Limb (tissue), 2 donors: ENCODE data around the gene GRIK3.

ENCODE experiments used
- DNase-seq, 2 donors: peaks; one replicate each; pipeline ENCODE4 v3.0.0-alpha.2; 2016; ENCODE audit errors: extremely low spot score in 2 of 2

GRIK3 gene

DNA sequence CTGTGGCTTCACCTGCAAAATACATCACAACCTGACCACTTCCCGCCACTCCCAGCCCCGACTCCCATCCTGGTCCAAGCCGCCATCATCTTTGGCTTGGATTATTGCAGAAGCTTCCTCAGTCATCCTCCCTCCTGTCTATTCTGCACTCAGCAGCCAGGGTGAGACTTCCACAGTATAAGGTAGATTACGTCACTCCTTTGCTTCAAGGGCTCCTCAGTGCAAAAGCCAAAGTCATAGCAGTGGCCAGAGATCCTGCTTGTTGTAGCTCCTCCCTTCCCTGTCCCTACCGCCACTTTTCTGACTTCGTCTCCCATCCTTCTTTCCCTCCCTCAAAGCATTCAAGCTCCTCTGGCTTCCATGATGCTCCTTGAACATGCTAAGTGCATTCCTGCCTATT lies 152.8 kb downstream of the GRIK3 start:
- no peak for DNase-seq

DNA sequence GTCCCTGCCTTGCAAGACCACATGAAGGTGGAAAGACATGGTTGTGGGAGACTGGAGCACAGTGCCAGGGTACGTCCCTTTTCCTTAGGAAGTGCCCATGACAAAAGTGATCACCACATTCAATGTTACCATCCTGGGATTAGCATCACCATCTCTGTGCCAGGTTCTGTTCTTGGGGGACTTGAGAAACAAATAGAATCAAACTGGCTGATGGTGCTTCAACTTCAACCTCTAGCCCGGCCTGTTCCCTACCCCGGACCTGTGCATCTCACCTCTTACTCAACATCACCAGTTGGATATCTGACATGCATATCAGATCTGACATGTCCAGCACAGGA lies 153.3 kb downstream of the GRIK3 start:
- DNase-seq: no peak

DNA sequence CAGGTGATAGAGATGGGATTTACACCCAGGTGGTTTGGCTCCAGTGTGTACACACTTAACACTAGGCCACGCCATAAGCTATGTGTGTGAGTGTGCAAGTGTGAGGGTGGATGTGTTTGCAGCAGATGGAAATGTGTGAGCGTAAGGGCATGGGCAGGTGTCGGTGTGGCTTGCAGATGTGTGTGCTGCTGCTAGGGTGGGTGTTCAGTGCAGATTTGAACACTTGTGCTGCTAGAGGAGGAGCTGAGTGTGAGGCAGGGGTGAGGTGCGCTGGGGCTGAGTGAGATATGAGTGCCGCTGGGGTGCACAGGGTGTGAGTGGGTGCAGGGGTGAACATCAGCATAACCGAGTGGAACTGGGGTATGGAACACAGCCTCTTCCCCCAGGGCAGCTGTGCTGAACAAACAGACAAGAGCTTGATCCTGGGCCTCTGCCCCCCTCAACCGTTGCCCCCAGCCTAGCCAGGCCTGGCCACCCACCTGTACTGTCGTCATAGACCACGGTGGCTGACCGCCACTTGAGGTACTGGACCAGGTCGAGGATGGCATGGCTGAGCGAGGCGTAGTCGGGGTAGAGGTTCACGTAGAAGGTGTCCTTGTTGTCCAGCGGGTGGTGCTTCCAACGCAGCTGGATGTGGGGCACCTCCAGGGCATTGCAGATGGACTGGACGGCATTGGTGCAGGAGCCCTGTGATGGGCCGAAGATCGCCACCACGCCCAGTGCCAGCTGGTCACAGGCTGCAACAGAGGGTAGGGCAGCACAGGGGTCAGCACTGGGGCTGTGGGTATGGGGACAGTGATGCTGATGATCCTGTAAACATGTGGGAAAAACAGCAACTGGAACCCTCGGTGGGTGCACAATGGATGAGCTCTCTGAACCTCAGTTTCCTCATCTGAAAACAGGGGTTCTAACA lies 153.9 kb downstream of the GRIK3 start:
- DNase-seq: peak in 1 of 2 donors; percentile 4

DNA sequence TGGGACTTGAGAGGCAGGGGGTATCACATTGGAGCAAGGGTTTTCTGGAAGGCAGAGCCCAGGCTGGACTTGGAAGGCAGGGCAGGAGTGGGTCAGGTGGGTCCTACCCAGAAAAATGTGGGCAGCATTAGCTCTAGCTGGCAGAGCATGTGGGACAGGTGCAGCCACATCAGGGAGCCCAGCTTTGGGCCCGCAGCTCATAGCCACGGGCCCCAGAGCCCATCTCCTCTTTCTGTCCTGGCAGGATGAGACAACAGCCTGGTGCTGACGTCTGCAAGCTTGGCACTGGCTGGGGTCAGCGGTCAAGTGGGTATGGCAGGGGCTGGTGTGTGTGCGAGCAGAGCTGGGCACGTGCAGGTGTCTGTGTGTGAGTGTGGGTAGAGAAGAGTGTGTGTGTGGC lies 154.7 kb downstream of the GRIK3 start:
- DNase-seq: peak in 1 of 2 donors; percentile 7

DNA sequence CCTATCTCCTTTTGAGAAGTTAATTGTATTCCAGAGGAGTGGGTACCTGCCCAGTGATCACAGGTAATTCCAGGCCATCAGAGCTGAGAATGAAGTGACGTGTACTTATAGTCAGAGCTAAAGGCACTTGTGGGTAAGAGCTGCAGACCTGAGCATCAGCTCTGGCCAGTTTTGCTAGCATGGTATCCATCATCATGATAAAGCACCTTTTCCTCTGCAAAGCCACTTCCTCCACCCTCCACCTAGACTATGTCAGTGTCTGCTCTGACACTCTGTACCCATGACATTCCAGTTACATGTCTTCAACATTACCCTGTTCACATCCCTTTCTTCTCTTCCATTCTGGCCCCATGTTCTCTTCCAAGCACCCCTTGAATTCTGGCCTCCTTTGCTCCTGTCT lies 157.3 kb downstream of the GRIK3 start:
- DNase-seq: no peak

DNA sequence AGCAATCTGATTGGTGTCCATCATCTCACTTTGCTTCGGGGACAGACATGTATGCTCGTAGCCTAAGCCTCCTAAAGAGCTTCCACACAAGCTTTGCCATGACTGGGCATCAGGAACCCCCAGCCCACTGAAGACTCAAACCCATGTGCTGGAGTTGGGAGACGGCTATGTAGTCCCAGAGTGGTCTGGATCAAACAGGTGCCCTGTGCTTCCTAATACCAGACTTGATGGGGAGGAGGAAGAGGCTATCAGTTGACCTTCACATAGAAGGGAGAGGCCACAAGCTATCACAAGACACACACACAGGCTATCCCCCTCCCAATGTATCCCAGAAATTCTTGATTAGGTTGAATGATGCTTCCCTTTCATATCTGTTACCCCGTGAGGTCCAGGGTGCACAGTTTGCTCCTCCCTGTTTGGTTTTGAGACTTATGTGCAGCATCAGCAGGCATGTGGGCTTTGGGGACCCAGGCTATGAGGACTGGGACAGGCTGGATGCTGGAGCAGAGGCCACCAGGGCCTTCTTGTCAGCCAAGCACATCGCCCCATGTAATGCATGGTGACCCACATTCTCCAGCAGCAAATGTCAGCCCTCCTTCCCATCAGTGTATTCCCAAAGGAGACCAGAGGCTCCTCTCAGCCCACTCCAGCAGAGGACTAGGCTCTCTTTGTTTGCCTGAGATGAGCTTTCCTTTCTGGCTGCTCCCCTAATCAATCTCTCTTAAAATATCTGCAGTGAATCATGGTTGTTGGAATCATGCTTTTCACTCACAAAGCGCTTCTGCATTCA lies 159.8 kb downstream of the GRIK3 start:
- peak in 1 of 2 donors; percentile 11 for DNase-seq

DNA sequence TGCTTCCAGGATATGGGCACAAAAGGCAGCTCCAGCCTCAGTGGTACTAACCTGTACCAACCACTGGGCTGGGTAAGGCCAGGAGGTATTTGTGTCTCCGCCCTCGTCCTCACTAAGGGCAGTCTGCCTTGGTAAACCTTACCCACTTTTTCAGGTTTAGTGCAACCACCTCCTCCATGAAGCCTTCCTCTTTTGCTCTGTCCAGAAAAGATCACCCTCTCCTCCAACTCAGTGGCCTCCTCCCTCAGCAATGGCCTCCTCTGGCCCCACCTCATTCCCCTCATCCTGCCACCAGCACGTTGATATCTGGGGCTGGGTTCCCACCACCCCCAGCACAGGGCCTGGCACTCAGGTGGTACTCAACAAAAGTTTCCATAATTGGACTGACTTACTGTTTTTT lies 161.5 kb downstream of the GRIK3 start:
- DNase-seq: no peak

DNA sequence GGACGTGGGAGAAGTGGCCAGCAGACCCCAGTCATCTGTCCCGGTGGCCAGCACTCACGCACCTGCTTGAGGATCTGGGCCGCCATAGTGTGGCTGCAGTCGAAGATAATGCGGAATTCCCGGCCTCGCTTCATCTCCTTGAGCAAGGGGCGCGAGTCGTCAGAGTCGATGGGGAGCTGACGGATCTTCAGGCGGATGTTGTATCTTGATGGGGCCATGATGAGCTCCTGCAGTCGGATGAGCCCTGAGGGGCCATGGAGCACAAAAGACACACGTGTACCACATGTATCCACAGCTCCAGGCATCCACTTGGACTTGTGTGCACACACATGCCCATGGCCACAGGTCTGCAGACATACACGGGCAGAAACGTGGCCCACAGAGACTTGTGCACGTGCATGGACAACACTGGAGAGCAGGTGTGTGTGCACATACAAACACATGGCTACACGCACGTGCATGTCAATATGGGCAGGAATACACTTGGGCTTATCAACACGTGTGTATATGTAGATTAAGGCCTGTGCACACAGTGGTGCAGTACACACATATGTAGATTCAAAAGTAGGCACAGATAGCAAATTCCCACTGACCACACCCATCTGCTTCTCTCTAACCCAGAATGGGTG lies 162.1 kb downstream of the GRIK3 start:
- DNase-seq: no peak

DNA sequence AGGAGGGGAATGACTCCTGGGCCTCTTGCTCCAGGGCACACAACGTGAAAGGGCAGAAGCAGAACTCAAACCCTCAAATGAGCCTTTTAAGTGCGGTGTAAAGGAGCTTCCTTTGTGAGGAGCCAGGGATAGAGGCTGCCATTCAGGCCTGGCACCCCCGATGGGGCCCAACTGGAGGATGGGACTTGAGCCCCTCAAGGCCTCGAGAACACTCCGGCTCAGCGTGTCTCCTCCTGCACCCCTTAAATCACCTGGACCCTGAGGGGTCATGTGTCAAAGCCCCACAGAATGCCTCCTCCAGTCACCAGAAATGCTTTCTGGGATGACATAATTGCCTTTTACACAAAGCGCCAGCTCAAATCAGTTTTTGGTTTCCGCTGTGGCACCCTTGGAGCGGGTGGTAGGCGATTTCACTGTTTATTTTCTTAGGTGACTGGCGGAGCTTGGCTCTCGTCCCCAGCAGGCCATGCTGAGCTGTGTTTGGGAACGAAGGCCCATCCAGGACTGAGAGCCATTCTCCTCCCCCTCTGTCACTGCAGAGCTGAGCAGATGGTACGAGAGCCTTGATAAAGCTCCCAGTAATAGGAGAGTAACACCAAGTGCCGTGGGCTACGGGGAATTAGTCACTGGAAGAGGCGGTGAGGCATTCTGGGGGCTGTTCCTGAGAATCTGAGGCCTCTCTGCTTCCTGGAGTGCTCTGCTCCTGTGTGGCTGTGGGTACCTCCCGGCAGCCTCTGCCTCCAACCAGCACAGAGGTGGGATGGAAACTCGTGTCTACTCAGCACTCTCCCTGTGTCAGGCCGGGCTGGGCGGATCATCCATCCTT lies 163.0 kb downstream of the GRIK3 start:
- DNase-seq: no peak

DNA sequence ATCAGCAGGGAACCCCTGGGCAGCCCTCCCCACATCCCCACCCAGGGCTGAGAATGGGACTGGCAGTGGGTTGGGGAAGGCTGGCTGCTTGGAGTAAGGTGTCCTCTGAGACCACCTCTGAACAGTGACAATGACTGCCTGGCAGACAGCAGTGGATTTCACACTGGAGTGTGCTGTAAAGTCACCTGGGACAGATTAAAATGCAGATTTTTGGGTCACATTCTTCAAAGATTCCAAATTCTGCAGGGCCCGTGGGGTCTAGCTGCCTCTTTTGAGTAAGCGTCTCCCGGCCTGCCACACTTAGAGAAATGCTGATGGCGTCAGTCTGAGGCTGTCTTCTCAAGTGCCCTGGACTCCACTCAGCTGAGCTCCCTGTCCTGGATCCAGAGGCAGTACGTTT lies 164.5 kb downstream of the GRIK3 start:
- DNase-seq: no peak

DNA sequence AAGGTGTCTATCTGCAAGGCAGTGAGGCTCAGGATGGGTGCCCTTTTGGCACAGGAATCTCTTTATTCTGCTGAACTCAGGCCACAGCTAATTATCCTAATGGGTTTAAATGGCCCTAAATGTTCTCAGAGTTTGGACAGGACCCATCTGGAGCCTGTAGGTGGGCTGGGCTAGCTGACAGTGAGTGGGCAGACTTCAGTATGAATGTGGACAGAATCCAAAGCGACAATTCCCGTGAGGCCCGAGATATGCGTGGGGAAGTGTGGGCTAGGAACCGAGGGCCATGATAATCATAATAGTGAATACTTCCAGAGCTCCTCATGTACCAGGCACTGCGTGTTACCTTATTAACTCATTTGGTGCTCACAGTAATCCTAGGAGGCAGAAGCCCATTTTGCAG lies 165.3 kb downstream of the GRIK3 start:
- no peak for DNase-seq

DNA sequence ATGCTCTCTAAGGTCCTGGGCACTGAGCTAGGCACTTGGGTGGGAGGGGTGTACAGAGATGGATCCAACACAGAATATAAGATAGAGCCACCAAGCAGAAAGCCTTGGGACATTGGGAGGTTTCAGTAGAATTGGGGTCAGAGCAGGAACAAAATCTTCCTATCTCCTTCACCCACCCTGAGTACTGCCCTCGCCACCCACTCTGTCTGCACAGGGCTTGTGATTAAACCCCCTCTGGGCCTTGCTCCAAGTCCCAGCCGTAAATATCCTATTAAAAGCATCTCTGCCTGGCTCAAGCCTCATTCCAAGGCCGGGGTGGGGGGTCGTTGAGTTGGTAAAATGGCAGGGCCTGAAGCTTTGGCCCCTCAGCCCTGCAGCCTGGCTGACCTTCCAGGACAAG lies 166.7 kb downstream of the GRIK3 start:
- DNase-seq: no peak

DNA sequence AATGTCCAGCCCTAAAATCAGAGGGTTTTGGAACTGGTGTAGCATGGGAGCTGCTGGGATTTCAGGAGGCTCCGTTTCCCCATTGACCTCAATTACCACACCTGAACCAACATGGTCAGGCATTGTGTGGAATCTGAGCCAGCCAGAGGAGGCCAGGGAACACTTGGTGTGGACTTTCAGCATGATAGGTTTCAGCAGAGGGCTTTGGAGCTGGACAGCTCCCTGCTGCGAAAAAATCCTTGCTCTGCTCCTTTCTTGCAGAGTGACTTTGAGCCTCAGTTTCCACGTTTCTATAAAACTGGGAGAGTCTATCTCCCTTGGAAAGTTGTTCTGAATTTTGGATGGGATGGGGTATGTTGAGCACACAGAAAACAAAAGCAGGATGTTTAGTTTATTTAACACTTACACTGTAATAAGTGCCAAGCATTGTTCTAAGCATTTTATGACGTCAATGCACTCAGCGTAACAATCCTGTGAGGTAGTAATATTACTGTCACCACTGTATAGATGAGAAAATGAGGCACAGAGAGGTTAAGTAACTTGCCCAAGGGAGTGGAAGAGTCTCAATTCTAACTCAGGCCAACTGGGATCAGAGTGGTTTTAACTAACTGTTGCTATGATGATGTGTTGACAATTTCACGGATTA lies 168.0 kb downstream of the GRIK3 start:
- no peak for DNase-seq

DNA sequence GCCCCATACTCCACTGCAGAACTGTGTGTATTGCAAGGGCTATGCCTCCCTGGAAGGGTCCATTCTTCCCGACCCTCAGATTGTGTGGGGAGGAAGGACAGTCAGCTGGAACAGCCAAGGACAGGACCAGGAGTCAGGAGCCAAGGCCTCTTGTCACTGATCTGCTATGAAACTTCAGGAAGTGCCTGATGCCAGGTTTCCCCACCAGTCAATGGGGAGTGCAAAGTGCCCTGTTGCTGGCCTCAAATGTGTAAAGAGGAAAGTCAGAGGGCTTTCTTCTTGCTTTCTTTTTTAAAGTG lies 168.8 kb downstream of the GRIK3 start:
- DNase-seq: no peak

DNA sequence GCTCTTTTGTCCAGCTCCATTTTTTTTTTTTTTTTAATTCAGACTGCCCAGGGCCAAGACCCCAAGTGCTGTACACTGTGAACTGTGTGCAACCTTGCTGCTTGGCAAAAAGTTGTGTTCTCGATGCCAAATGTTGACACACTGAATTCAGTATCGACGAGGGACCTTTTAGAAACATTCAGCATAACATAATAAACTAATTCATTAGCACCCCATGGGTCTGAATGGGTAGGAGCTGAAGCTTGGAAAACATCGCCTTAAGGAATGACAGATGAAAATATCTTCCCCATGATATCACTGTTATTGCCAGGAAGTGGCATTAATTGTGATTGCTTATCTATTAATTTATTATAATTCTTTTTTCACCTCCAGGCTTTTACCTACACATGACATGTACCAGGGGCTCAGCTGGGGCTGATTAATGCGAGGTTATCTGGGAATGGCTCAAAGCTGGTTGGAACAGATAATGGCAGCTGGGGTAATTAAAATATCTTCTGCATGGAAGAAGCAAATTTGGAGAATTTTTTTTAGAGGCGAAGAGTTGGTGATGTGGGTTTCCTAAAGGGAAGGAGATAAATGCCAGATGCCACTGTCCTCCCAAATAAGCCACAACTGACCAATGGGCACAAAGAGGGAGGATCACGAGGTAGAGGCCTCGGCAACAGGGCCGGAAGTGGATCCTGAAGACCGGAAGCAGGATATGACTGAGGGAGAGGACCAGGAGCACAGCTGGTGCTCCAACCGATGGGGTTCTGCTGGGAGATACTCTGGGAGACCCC lies 169.3 kb downstream of the GRIK3 start:
- DNase-seq: no peak

DNA sequence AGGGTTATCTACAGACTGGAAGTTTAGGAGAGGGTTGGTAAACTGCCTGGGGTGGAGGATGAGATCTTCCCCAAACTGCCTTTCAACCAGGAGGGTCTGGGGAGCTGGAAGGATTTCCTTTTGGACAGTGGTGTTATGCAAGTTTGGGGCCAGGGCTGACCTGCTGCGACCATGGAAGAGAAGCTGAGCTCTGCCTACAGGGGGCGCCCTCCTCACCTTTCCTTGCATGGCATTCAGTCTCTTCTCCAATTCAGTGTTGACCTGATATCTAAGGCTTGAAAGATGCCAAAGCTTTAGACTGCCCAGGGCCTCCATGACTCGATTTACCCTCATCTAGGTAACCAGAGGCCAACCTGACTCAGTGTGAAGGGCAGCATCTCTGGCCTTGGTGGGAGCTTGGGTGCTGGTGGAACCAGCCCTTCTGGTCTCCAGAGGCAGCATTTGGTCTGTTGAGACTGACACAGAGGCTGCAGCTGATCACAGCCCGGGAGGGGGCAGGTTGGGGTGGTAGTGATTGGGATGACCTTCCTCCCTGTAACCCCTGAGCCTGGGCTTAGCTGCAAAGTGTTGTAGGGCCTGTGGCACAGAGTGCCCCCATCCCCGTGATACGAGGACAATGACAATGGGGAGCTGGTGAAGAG lies 170.0 kb downstream of the GRIK3 start:
- DNase-seq: no peak

DNA sequence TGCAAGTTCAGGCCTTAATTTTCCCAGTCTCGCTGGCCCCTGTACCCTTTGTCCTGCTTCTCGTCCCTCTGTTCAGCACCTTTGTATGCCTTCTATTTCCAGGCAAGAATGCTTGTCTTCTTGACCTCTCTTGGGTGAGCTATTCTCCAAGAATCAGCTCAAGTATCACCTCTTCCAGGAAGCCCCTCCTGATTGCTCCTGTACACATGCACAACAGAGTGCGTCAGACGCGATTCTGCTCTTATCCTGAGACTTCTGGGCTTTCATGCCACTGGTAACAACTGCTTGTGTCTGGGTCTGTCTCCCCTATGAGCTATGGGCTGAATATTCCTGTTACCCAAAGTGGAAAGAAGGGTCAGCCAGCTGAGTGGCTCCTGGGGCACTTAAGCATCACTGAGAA lies 170.8 kb downstream of the GRIK3 start:
- no peak for DNase-seq

DNA sequence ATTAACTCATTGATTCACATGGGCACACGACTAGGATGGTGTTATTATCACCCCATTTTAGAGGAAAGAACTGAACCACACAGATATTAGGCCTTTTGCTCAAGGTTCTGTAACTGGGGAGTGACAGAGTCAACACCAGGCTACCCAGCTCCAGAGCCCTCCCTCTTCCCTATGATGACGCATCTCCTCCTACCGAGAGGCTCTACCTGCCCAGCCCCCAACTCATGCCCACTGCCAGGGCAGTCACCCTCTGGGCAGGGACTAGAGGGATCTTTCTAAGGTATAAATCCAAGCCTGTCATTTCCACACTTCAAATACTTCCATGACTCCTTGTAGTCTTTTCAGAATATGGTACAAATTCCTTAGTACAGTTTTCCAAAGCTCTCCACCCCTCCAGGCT lies 171.3 kb downstream of the GRIK3 start:
- DNase-seq: no peak

DNA sequence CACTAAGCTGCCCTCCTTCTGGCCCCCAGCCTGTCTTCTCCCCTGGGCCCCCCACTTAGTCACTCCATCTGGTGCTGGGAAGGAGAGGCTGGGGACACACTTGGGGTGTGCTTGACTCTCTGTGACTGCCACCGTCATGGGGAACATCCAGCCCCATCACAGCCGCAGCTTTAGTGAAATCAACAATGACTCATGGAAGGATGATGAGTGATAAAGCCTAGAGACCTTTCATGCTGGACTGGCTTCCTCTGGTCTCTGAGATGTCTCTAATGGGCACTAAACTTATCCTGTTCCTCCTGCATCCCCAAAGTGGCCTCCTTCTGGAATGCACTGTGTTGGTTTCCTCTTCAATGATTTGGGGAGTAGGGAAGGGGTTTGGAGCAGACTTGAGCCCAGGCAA lies 172.9 kb downstream of the GRIK3 start:
- no peak for DNase-seq

DNA sequence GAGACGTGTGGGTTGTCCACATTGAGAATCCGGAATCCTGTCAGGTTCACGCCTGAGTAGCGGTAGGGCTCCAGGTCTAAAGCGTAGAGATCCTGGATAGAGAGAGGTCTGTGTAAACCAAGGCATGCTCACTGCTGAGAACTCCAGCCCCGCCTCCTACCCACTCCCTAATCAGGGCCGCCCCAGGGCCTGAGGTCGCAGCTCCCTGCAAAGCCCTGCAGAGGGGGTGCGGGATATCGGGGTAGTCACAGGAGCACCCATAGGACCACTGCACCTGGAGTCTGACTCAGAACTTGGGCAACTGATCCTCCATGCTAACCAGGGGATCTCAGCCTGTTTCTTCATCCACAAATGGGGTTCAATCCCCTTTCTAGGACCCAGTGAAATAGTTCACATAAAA lies 174.4 kb downstream of the GRIK3 start:
- no peak for DNase-seq
